GM18861 (cell line): Measurements from ENCODE around the gene RILPL1.
A peak's percentile ranks its signal among the peaks of the same experiment; 100 is the strongest.
"Not testable (repeated sequence)": the region's sequence is repeated elsewhere in the genome, so short reads cannot be mapped to it uniquely, and the experiment has no call there.

Experiments used
- ATAC-seq: cut with Tn5 transposase; IDR thresholded peaks from one replicate; pipeline ENCODE4 v1.9.1; 2021; ENCODE audit not compliant: unreplicated experiment

RILPL1 gene

DNA sequence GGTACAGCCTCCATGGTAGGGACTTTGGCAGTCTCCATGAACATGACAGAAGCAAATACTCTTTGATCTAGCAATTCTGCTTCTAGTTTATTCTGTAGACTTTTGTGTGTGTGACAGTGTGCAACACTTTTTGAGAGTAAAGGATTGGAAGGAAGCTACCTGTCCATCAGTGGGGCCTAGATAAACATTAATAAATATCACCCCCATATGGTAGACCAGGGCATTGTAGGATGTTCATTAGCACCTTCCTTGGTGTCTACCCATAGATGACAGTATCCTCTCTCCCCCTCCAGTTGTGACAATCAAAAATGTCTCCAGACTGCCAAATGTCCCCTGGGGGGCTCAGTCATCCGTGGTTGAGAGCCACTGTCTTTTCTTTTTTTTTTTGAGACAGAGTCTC is 64.7 kb downstream of the RILPL1 start:
- peak; percentile 84 for ATAC-seq

DNA sequence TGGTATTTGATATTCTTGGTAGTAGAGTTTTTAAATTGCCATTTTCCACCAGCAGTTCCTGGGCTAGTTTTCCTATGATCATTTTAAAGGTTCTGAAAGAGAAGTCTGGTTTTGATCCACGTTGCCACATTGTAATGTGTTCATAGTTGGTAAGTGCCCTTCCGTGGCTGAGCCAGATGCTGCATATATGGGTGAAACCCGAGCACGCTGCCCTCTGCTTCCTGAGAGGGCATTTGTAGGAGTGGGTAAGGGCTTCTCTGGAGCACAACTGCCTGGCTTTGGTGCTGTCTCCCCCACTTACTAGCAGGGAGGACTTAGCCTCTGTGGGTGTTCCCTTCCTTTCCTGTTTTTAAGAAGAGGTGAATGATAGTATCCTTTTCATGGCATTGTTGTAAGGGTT is 68.4 kb downstream of the RILPL1 start:
- ATAC-seq = no peak

DNA sequence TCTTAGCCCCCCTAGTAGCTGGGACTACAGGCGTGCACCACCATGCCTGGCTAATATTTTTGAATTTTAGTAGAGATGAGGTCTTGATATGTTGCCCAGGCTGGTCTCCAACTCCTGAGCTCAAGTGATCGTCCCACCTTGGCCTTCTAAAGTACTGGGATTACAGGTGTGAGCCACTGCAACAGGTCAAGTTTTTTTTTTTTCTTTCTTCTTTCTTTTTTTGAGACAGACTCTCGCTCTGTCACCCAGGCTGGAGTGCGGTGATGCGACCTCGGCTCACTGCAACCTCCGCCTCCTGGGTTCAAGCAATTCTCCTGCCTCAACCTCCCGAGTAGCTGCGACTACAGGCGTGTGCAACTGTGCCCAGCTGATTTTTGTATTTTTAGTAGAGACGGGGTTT is 70.3 kb downstream of the RILPL1 start:
- ATAC-seq = not testable (repeated sequence)

DNA sequence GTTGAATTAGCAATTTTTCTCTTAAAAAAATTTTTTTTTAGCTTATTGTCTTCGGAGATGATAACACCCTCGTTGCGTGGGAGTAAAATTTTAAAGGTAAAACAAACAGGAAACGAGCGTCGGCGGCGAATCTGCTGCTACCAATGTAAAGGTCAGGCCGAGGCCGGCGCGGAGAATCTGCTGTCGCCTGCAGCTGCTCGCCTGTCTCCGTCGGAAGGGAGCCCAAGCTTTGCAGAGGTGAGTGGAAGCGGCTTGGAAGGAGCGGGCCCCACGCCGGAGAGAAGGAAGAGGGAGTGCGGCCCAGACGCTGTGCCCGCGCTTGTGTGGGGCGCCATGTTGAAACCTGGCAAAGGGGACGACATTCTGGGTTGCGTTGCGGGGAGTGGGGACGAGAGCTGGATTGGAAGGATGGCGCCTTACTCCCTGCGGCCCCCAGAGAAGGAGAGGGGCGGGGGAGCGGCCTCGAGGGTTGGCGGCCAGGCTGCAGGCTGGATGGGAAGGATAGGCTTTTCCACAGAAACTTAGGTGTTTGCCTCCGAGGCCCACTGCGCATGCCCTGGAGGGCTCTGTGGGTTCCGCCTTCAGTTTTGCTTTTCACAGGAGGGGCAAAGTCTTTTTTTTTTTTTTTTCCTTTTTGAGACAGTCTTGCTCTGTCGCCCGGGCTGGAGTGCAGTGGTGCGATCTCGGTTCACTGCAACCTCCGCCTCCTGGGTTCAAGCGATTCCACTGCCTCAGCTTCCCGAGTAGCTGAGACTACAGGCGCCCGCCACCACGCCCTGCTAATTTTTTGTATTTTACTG is 75.3 kb downstream of the RILPL1 start, which contains the start of gene SNRNP35:
Gene SNRNP35 (plus strand): TSS at position 160 of the 800 bp plus-strand sequence. CDS start 7,402 bp downstream, outside the sequence.
- ATAC-seq = peak; percentile 50

DNA sequence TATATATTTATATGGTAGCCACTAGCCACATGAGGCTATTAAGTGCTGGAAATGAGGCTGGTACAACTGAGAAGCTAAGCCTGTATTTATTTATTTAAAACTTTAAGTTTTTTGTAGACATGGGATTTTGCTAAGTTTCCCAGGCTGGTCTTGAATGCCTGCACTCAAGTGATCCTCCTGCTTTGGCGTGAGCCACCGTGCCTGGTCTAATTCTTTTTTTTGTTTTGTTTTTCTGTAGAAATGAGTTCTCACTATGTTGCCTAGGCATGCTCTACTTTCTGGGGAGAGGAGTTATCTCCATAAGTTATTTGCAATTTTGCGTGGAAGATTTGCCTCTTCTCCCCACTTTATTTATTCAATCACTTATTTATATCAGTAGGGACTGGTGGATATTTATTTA is 80.4 kb downstream of the RILPL1 start:
- ATAC-seq = no peak

DNA sequence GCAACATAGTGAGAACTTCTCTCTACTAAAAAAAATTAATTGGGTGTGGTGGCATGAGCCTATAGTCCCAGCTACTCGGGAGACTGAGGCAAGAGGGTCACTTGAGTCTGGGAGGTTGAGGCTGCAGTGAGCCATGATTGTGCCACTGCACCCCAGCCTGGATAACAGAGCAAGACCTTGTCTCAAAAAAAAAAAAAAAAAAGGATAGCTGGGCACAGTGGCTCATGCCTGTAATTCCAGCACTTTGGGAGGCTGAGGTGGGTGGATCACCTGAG is 81.3 kb downstream of the RILPL1 start:
- not testable (repeated sequence) for ATAC-seq

DNA sequence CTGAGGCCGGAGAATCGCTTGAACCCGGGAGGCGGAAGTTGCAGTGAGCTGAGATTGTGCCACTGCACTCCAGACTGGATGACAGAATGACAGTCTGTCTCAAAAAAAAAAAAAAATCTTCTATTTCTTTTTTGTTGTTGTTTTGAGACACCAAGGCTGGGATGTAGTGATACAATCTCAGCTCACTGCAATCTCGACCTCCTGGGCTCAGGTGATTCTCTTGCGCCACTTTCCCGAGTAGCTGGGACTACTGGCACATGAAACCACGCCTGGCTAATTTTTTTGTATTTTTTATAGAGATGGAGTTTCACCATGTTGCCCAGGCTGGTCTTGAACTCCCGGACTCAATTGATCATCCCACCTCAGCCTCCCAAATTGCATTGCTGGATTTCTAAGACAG is 82.9 kb downstream of the RILPL1 start:
- ATAC-seq = no peak

DNA sequence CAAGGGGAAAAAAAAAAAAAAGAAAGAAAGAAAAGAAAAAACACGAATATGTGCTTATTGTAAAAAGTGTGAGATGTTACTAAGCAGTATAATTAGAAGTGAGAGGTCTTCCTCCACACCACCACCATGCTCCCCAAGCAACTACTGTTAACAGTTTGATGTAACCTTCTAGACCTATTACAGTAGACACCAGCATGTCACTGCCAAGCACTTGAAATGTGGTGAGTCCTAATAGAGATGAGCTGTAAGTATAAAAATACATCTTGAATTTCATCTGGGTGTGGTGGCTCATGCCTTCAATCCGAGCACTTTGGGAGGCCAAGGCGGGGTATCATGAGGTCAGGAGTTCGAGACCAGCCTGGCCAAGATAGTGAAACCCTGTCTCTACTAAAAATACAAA is 83.7 kb downstream of the RILPL1 start:
- ATAC-seq = no peak

DNA sequence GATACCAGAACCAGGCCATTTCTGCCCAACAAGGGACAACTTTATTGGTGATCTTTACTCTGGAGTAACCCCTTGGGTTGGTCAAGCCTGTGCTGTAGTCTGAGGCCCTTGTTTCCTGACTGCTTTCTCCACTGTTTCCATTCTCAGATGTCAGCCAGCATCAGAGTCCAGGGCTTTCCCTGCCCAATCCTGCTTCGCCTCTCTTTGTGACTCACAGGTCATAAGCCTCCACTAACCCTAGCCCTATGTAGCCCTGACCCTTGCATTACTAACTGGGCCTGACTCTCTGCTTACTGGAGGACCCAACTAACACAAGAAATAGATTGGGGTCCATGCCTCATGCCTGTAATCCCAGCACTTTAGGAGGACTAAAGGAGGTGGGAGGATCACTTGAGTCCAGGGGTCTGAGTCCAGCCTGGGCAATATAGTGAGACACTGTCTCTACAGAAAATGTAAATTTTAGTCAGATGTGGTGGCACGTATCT is 84.2 kb downstream of the RILPL1 start:
- no peak for ATAC-seq

DNA sequence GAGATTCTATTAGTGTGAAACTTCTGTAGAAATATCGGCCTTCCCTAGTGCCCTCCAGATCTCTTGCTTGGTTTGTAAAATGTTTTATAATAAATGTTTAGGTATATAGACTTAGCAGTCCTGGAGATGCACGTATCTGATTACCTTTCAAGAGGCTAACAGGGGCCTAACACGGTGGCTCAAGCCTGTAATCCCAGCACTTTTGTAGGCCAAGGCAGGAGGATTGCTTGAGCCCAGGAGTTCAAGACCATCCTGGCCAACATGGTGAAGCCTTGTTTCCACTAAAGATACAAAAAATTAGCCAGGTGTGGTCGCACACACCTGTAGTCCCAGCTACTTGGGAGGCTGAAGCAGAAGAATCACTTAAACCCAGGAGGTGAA is 87.2 kb downstream of the RILPL1 start:
- ATAC-seq = no peak

DNA sequence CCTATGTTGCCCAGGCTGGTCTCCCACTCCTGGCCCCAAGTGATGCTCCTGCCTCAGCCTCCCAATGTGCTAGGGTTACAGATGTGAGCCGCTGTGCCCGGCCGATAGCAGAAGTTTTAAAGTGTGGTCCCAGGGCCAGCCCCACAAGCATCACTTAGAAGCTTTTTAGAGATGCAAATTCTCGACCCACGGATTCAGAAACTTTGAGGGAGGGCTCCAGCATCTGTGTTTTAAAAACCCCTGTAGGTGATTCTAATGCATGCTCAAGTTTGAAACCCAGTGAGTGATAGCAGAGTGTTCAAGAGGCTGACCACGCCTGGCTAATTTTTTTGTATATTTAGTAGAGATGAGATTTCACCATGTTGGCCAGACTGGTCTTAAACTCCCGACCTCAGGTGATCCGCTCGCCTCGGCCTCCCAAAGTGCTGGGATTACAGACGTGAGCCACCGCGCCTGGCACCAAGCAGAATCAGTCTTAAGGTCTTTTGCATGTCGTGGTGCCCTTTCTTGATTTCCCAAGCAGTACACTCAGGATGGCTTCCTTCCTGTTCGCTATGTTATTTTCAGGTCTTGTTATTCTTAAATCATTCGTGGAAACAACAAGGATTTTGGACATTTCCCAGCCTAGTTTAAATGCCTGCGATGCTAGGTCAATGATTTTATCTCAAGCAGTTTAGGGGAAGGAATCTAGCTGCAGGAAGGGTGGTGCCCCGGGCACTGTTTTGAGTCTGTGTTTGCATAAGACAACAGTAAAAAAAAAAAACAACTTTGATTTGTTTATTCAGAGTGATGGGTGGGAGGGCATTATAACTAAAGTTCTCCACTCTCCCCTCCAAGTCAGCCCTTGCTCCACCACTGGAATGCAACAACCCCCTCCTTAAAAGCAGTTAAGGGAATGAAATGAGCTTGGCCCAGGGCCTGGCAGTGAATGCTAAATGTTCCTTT is 87.9 kb downstream of the RILPL1 start:
- no peak for ATAC-seq

DNA sequence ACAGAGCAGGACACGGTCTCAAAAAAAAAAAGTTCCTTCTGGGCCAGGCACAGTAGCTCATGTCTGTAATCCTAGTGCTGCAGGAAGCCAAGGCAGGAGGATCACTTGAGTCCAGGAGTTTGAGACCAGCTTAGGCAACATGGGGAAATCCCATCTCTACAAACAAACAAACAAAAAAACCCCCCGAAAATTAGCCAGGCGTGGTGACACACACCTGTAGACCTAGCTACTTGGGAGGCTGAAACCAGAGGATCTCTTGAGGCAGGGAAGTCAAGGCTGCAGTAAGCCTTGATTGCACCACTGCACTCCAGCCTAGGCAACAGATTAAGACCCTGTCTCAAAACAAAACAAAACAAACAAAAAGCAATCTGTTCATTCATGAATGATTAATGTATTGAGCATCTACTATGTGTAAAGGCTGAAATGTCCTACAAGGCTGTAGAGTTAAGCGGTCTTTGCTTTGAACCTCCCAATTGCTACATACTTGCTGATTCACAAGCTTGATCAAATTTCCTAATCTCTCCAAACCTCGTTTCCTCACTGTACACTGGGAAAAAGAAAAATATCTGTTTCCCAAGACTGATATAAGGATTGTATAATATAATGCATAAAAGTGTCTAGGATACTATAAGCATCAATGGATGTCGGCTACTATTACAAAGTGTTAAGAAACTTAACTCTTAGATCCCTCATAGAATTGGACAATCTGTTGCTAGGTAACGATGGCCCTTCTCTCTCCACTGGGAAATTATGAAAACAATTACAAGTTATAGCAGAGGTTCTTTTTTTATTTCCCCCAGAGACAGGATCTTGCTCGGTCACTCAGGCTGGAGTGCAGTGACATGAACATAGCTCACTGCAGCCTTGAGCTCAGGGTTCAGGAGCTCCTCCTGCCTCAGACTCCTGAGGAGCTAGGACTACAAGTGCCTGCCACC is 89.2 kb downstream of the RILPL1 start:
- no peak for ATAC-seq

DNA sequence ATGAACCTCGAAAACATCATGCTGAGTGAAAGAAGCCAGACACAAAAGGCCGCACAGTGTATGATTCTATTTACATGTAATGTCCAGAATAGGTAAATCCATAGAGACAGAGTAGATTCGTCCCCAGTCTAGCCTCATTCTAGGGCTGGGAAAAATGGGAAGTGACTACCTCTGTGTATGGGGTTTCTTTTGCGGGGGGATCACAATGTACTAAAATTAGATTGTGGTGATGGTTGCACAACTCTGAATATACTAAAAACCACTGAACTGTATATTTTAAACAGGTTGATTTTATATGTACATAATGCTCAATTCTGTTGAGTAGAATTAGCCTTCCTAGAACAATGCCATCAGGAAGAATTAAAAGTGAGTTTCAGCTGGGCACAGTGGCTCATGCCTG is 90.7 kb downstream of the RILPL1 start:
- no peak for ATAC-seq

DNA sequence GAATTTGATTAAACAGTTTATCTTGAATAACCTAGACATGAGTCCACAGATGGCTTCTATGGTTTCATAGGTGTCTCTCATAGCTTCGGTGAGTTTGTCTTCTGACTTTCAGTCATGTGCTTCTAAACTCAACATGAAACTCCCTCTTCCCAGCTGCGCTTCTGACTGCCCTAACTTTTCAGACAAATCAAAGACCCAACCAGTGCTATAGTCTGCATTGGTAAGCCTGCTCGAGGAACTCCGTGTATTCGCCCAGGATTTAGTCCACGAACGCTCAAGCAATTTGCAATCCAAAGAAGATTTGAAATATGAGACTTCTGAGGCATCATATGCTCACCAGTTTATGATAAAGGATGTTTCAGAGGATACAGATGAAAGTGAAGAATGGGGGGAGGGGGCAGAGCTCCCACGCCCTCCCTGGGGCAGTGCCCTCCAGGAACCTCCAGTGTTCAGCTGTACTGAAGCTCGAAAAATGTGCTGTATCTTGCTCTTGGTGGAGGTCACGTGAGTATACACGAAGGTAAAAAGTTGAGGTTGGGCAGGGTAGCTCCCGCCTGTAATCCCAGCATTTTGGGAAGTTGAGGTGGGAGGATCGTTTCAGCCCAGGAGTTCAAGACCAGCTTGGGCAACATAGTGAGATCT is 91.9 kb downstream of the RILPL1 start:
- peak; percentile 55 for ATAC-seq

DNA sequence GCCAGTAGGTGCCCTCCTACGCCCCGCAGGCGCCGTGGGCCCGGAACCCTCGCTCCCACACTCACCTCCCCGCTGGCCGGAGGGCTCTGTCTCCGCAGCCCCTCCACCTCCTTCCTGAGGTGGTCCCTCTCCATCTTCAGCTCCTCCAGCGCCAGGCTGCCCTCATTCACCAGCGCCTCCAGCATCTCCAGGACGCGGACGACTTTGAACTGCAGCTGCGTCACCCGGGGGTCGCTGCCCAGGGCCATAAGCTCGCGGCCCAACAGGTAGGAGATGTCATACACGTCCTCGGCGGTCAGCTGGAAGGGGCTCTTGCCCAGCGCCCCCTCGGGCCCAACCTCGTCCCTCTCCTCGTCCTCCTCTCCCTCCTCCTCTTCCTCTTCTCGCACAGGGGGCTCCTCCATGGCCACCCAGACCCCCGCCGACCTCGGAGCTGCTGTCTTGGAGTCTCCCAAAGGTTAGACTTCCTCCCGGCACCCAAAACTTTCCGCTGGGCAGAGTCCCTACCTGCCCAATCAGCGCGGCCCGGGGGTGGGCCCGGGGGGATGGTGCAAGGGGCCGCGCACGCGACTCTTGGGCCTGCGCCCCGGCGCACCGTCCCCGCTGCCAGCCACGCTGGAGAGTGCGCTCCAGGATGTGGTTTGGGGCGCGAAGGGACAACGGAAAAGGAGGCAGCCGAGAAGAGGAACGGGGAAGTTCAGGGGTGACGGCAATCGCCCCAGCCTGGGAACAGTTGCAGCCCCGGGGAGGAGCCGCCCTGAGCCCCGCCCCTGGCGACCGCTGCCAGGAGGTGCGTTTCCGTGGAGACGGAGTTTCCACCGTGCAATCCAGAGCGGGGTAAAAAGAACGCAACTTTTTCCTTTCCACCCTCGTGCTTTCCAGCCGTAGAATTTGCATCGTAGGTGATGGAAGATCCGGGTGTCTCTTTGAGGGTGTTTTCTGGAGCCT is 97.2 kb downstream of the RILPL1 start, which contains the start of gene RILPL2:
Gene RILPL2 (minus strand): TSS at position 668 of the 948 bp plus-strand sequence. CDS start 264 bp downstream, at position 404.
- ATAC-seq = peak; percentile 65

DNA sequence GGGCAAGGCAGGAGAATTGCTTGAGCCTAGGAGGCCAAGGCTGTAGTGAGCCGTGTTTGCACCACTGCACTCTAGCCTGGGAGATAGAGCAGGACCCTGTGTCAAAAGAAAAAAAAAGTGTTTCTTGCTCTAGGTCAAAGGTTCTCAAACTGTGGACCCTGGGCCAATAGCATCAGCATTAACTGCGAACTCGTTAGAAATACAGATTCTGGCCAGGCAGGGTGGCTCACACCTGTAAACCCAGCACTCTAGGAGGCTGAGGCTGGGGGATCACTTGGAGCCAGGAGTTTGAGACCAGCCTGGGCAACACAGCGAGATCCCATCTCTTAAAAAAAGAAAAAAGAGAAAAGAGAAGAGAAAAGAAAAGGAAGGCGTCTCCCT is 97.9 kb downstream of the RILPL1 start:
- no peak for ATAC-seq

DNA sequence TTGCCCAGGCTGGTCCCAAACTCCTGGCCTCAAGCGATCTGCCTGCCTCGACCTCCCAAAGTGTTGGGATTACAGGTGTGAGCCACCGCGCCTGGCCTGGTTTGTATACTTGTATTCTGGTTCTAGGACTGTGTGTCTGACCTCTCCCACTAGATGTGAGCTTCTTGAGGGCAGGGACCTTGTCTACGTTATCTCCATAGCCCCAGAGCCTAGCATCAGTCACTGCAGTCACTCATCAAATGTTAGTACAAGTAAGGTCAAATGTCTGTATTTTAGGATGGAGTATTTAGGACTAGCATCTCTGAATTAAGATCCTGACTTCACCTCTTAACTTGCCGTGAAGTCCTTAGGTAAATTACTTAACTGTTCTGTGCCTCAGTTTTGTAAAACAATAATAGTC is 99.9 kb downstream of the RILPL1 start:
- no peak for ATAC-seq

DNA sequence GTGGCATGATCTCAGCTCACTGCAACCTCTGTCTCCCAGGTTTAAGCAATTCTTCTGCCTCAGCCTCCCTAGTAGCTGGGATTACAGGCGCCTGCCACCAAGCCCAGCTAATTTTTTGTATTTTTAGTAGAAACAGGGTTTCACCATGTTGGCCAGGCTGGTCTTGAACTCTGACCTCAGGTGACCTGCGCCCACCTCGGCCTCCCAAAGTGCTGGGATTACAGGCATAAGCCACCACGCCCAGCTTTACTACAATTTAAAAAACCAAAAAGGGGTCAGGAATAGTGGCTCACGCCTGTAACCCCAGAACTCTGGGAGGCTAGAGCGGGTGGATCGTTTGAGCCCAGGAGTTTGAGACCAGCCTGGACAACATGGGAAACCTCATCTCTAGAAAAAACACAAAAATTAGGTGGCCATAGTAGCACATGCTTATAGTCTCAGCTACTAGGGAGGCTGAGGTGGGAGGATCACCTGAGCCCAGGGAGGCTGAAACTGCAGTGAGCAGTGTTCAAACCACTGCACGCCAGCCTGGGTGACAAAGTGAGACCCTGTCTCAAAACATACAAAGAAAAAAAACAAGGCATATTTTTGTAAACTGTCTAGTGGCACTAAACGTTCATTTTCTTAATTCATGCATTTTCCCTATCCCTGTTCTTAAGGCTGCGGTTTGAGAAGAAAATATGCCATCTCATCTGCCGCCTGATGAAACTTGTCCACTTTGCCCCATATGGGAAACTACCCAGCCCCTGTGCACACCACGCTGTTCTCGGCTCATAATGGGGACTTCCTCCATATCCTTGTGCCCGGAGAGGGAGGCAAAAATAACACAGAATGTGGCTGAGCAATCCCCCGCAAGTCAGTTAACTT is 101.3 kb downstream of the RILPL1 start:
- not testable (repeated sequence) for ATAC-seq
